ENCODE results near the gene RCC2.
"Not testable (repeated sequence)": the region's sequence is repeated elsewhere in the genome, so short reads cannot be mapped to it uniquely, and the experiment has no call there.

Gene RCC2

DNA sequence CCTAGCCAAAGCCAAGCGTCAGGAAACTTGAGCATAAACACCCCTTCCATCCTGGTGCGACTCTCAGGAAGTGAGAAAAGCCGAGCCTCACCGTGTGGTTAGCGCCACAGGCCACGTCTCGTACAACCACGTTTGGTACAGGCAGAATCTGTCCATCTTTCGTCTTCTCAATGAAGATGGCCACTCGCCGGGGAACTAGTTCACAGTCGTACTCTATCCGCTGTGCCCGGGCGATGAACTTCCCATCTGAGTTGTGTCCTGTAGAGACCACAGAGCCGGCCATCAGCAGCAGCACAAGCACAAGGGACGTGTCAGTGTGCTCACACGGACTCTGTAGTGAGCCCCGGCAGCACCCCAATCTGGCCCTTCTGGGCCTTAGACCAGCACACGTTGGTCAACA, 23.1 kb downstream of the RCC2 start:
- no peak for DNase-seq

DNA sequence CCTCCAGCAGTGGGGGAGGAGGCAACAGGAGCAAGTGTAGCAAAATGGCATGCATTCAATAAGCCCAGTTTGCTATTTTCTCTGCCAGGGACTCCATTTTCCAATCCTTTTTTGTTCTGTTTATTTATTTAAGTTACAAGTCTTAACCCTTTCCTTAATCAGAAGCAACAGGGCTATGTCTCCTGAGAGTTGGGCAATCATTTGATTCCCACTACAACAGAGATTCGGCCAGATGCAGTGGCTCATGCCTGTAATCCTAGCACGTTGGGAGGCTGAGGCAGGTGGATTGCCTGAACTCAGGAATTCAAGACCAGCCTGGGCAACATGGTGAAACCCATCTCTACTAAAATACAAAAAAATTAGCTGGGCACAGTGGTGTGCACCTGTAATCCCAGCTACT, 25.5 kb downstream of the RCC2 start:
- no peak for DNase-seq

DNA sequence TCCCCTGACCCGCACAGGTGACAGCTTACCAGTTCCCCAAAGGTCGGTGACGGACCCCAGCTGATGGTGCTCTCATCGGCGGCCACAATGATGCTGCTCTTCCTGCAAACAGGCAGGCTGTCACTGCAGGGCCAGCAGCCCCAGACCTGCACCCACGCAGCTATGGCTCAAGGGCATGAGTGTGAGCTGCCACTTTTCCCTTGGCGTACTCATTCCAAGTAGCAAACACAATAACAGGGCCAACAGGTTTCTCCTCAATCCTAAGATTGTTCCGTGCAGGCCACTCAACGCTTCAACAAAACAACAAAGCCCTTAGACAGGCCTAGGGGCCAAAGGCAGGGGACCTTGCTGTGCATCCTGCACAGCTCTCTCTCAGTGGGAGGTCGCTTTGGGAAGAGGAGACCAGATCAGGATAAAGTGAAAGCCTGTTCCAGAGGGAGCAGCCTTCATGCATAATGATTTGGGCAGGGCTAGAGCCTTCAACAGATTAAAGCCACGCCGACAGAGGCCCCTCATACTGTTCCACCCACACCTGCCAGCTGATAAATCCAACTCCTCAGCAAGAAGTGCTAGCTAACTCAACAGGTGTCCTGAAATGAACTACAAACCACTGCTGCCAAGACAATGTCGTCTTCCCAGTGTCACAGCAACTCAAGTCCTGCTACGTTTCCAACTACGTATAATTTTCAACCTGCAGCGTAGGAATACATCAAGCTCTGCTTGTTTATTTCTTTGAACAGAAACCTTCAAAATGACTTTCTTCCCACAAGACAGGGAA, 27.2 kb downstream of the RCC2 start:
- DNase-seq = no peak

GRCh38 chr1:17409391-17409811, 30.1 kb downstream of the RCC2 start:
- no peak for DNase-seq

GRCh38 chr1:17407786-17408514, 31.5 kb downstream of the RCC2 start:
- not testable (repeated sequence) for DNase-seq

DNA sequence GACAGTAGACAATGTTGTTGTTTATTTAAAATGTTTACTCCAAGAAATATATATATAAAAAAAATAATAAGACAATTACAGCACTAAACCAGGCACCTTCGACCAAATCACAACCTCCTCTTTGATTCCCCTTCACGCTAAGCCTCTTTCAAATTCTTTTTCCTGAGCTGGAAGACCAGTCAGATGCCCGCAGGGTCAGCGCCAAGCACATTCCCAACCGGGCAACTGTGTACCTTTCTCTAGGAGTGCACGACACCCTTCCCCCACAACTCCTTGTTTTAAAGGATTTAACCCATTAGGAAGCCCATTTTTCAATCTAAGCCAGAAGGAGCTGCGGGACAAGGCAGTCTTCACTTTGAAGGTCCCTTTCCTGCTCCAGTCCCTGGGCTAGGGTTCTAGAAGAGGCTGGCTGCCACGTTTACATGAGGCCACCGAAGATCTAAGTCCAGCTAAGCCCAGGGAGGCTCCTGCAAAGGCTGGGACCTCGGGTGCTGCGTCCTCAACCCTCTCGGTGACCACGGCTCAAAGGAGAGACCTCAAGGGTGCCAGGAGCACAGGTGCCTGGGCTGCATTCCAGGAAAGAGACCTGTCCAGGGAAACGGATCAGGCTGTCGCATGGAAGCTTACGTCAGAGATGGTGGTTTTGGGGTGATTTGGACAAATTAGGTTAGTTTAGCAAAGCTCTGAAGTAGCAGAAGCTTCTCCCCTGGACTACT, 32.6 kb downstream of the RCC2 start:
- DNase-seq = not testable (repeated sequence)

DNA sequence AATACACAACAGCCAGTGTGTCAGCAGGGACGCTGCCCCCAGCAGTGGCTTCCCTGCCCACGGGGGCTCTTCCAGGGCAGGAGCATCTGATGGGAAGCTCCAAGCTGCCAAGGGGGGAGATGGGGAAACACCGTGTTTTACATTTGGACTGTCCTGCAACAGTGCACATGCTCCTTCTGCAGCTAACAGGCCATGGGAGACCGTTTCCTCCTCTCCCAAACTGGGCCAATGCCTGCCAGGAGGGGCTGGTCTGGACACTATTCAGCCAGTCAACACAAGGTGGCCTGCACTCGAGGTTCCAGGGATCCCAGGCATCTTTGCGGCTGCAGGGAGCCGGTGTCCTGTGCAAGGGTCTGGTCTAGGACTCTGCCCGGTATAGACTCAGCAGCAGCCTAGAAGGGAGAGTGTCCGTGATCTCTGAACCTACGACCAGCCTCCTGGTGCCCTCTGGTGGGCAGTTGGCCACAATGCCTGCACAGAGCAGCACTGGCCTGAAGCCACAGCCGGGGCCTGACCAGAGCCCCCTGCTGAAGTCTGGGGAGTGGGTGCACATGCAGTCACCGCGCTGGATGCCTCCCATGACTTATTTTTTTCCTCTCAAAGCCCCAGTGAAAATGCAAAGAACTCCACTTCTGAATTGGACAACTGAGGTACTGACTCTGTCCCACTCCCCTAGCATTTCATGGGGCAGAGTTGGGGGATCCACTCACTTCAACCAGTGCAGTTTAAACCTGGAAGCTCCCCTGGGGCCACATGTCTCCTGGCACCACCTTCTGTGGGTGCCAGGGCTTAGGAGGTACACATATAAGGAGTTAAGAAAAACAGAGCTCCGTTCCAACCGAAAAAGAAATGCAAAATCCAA, 33.3 kb downstream of the RCC2 start:
- peak; percentile 26 for DNase-seq

DNA sequence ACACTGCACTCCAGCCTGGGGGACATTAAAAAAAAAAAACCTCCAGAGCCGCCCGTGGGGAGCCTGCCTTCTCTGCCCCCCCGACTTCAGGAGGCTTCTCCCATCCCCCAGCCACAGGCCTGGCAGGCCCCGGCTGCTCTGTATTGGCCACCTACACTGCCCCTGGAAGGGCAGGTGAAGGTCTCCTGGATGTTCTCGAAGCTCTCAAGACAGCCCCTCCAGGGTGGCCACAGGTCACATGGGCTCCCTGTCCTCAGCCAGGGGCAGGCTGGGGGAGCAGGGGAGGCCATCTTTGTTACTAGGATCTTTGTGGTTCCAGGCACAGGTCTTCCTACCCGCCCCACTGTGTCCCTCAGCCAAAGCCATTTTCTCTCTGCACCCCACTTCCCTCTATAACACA, 34.7 kb downstream of the RCC2 start:
- no peak for DNase-seq

- no peak for DNase-seq
Observed at GRCh38 chr1:17404034-17404684, 35.3 kb downstream of the RCC2 start.

GRCh38 chr1:17403081-17403480, 36.4 kb downstream of the RCC2 start:
- DNase-seq = no peak

DNA sequence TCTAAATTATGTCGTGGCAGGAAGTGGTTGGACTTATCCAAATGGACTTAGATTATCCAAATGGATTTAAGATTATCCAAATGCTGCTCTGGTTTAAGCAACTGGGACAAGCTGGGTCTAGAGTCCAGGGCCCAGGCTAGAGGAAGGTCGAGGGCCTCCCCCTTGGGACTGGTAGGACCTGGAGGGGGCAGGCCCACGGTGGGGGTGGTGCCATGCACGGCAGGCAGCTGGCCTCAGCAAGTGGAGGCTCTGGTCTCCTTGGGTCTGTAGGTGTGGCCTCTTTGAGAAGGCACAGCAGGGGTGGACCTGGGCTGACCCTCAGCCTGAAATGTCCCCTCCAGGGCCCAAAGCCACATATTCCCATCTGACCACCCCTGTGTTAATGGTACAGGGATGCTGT, 37.6 kb downstream of the RCC2 start:
- no peak for DNase-seq

- no peak for DNase-seq
Observed at GRCh38 chr1:17400725-17401341, 38.6 kb downstream of the RCC2 start.

GRCh38 chr1:17397910-17398695, 41.4 kb downstream of the RCC2 start:
- no peak for DNase-seq

DNA sequence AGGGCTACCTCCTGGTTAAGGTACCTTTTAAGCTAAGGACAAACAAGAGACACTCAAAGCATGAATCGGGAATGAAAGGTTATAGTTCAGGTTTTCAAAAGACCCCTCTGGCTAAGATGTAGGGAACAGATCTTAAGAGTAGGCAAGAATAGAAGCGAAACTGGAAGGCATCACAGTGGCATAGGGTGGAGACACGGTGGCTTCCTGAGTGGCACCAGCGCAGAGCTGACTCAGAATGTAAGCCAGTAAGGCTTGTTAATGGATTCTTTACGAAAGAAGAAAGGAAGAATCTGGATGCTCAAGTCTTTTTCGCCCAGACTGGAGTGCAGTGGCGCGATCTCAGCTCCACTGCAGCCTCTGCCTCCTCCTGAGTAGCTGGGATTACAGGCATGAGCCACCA, 46.2 kb downstream of the RCC2 start:
- no peak for DNase-seq

GRCh38 chr1:17392199-17392740, 47.2 kb downstream of the RCC2 start:
- no peak for DNase-seq

- no peak for DNase-seq
Observed at GRCh38 chr1:17381161-17381560, 58.3 kb downstream of the RCC2 start.

GRCh38 chr1:17377325-17377953, 62.0 kb downstream of the RCC2 start:
- no peak for DNase-seq

GRCh38 chr1:17375651-17376050, 63.8 kb downstream of the RCC2 start:
- no peak for DNase-seq

- DNase-seq = no peak
Observed at GRCh38 chr1:17372955-17373354, 66.5 kb downstream of the RCC2 start.

GRCh38 chr1:17371896-17372295, 67.6 kb downstream of the RCC2 start, which contains the start of gene PADI6:
Gene PADI6 (plus strand): TSS chr1:17372196. CDS start chr1:17372246, 50 bp downstream.
- no peak for DNase-seq

All from stimulated activated CD4-positive, alpha-beta T cell treated with anti-CD3 and anti-CD28 coated beads, Interleukin-1b, Interleukin-23, amount 100 ng/mL, for 48 hours (primary cell).